HG02763 (cell line): Measurements from ENCODE around the gene FAM83G.
"Not testable (repeated sequence)": the region's sequence is repeated elsewhere in the genome, so short reads cannot be mapped to it uniquely, and the experiment has no call there.

Experiments
- ATAC-seq: cut with Tn5 transposase; IDR thresholded peaks from one replicate; pipeline ENCODE4 v1.9.1; 2021; ENCODE audit warnings: mild to moderate bottlenecking, moderate library complexity; ENCODE audit not compliant: unreplicated experiment

The FAM83G gene

GRCh38 chr17:18956581-18956980 is 48.0 kb downstream of the FAM83G start:
- no peak for ATAC-seq

- ATAC-seq, result not testable (repeated sequence)
Measured at GRCh38 chr17:18956021-18956420, 48.5 kb downstream of the FAM83G start.

- no peak for ATAC-seq
Measured at GRCh38 chr17:18955009-18955408, 49.6 kb downstream of the FAM83G start.

GRCh38 chr17:18954321-18954720 is 50.2 kb downstream of the FAM83G start:
- no peak for ATAC-seq

- no peak for ATAC-seq
Measured at GRCh38 chr17:18953231-18953728, 51.3 kb downstream of the FAM83G start.

DNA sequence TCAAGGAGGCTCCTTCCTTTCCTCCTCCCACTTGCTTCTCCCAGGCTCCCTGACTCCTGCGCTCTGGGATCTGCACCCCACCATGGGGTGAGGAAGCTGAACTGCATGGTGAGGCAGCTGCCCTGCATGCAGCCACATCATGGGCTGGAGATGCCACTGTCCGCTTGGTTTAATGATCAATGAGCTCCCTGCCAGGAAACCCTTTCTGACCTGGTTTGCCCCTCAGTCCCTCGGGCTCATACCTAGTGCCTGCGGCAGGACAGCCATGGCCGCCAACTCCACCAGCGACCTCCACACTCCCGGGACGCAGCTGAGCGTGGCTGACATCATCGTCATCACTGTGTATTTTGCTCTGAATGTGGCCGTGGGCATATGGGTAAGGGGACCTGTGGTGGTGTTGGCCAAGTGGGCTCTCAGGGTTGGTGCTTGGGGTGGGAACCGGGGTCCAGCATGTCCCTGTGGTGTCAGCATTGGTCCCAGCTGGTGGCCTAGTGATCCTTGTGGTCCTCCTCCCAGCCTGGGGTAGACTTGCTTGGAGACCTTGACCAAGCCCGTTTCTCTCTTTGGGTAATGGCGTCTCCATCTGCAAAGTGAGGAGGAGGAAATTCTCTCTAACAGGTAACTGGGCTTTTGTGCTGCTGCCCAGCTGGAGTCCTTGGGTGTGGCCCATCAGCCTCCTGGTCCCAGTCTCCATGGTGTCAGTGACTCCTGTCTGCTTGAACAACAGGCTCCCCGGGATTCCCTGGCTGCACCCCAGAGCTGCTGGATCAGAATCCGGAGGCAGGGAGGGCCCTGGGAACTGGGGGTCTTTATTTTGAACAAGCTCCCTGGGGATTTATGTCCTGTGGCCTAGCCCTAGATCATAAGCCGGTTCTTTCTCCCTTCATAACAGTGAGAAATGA is 52.4 kb downstream of the FAM83G start, which contains the start of gene SLC5A10:
TSS of gene SLC5A10 (plus strand) at position 225 of the 902 bp plus-strand sequence. CDS start at position 266, 41 bp downstream.
- ATAC-seq, result no peak

GRCh38 chr17:18950944-18951905 is 53.3 kb downstream of the FAM83G start:
- no peak for ATAC-seq

DNA sequence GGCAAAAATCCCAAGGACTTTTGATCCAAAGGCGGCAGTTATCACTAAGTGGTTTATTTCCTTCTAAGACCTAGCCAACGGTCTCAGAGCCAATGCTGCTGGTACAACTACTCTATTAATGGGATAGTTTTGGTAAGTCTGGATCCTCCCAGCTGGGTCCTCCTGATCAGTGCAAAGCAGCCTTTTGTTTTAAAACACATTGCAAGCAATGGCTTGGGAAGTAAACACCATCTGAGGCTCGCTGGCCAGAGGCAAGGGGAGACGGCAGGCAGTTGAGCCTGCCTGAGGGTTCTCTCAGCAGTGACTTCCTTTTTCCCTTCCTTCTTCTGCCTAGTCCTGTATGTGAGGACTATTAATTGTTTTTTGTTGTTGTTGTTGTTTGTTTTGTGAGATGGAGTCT is 54.2 kb downstream of the FAM83G start:
- ATAC-seq, result no peak

DNA sequence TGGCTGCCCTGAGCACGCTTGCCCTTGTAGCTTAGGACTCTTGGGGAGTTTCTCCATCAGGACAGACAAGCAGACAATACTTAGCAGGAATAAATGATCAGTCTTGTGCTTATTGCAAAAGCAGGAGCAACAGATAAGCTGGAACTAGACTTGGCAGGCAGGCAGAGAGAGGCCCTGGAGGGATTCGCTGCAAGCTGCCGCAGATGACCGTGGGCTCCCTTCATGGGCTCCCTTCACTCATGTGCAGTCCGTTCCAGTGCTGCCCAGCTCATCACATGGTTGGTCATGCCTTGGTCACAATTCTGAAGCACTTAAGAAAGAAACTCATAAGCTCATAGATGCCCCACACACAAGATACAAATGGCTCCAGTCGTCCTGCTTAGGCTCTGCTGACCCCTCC is 55.0 kb downstream of the FAM83G start:
- no peak for ATAC-seq

GRCh38 chr17:18948476-18949006 is 56.0 kb downstream of the FAM83G start:
- no peak for ATAC-seq

DNA sequence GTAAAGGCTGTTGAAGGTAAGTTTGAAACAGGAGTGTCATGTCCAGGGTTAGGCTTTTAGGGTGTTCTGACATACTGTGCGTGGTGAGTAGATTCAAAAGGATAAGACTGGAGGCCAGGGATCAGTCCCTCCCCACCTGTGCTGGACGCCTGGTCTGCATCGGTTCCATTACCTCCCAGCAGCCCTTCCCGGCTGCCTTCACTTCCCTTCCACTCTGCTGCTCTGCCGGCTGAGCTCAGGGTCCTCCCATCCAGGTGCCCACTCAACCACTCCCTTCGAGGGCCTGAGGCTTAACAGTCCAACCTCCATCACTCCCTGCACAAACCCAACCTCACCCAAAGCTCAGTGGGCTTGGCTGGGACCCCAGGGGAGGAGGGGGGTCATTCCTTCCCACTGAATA is 56.7 kb downstream of the FAM83G start:
- no peak for ATAC-seq

- ATAC-seq, result no peak
Measured at GRCh38 chr17:18946536-18946935, 58.0 kb downstream of the FAM83G start.

- ATAC-seq, result no peak
Measured at GRCh38 chr17:18944646-18945045, 59.9 kb downstream of the FAM83G start.

- ATAC-seq, result no peak
Measured at GRCh38 chr17:18938692-18939023, 65.9 kb downstream of the FAM83G start.

GRCh38 chr17:18937981-18938691 is 66.4 kb downstream of the FAM83G start:
- ATAC-seq, result no peak

DNA sequence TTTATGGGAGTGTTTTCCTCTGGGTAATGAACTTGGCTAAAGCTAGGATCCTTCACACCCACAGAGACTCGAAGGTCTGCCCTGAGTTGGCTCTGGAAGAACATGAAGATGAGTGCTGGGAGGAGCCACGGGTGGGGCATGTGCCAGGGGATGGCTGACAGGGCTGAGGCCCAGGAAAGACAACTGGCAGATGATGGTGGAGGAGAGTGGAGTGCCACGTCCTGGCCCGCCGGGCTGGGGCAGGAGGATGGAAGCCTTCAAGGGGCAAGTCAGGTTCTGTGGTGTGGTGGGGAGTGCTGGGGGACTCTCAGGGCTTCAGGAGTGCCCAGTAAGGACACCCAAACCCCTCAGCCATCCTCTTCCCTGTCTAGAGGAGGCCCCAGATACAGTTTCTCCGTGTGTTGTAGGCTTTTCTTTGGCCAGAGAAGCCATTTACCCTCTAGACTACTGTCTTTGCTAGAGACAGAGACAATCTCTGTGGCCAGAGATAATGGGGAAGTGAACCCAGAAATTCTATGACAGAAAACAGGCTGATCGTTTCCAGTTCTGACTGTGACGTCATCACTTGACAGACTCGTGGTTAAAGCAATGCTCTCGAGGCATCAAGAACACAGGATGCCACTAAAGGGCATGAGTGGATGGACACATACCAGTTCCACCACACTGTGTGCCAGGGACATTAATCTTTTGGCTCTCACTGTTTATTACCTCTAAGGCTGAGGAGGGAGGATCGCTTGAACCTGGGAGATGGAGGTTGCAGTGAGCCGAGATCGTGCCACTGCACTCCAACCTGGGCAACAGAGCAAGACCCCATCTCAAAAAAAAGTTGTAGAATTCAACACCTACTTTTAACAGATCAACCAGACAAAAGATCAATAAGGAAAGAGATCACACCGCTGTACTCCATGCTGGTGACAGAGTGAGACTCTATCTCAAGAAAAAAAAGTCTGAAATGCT is 71.2 kb downstream of the FAM83G start:
- no peak for ATAC-seq

DNA sequence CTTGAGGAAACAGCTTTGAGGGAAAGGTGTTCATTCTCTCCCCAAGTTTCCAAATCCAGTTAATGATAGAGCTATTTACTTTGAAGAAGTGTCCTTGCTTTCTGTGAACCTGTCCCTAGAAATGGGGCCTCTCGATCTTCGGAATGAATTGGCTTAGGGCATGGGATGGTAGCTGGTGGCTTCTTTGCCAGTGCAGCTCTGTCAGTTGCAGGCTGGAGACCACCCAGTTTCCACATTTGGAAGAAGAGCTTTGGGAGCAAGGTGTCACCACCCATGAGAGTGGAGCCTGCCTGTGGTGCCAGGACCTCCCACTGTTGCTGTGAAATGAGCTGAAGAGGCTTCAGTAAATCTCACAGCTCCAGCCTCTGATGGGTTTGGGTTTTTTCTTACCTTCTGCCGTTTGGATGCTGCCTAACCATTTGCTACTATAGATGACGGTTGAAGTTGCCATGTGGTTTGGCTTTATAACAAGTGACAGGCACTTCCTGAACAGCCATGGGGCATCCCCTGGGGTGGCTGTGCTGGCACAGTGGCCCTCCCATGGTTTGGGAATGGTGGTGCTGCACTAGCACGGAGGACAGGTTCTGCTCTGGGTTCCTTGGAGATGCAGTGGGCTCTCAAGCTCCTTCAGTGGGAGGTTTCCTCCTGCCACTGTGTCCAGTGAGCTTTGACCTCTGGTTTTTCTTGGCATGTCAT is 72.1 kb downstream of the FAM83G start:
- ATAC-seq, result no peak

DNA sequence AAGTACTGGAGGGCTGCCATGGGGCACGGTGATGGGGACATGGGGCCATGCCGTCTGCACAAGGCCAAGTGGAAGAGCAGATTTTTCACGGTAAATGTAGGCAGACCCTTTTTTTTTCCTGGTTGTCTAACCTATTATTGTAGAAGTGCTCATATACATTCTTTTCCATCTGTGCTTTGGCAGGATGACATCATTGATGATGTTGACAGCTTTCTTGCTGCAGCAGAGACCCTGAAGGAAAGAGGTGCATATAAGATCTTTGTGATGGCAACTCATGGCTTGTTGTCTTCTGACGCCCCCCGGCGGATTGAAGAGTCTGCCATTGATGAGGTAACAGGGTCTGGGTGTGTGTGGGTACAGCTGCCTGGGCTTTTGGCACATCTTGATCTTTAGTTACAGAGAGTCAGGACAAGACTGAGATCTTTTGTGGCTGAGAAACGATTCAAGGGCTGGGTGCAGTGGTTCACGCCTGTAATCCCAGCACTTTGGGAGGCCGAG is 75.9 kb downstream of the FAM83G start:
- ATAC-seq, result no peak

GRCh38 chr17:18925187-18925586 is 79.4 kb downstream of the FAM83G start:
- ATAC-seq, result no peak
